Adrenal gland (tissue), 5 donors: ENCODE data around the gene RNF141.

Experiments used
- POLR2A ChIP-seq, 2 donors: fragments of 450-650 bp; IDR thresholded peaks; one replicate each; pipeline ENCODE4 v1.6.1; 2017; ENCODE audit warnings: antibody characterized with exemption in 2 of 2, mild to moderate bottlenecking in 2 of 2, moderate library complexity in 1 of 2
- TF ChIP-seq, protein P1 (sequence below), 6 experiments: fragments of 450-650 bp in 4 of 6; fragments of 200-600 bp in 2 of 6; sonication (generic) in 1 of 6; IDR thresholded peaks; 1 replicate in 5 of 6; 2 replicates in 1 of 6; pipeline versions ENCODE4 v1.5.1 to v1.8.0; 2016 to 2021; ENCODE audit warnings: antibody characterized with exemption in 6 of 6, mild to moderate bottlenecking in 2 of 6, moderate library complexity in 1 of 6
- donor health status: DM: no; HTN: no; CAD: no.

- no peak for TF ChIP-seq POLR2A (IDR thresholded peaks at IDR 0.05)
- TF ChIP-seq, protein P1, sequence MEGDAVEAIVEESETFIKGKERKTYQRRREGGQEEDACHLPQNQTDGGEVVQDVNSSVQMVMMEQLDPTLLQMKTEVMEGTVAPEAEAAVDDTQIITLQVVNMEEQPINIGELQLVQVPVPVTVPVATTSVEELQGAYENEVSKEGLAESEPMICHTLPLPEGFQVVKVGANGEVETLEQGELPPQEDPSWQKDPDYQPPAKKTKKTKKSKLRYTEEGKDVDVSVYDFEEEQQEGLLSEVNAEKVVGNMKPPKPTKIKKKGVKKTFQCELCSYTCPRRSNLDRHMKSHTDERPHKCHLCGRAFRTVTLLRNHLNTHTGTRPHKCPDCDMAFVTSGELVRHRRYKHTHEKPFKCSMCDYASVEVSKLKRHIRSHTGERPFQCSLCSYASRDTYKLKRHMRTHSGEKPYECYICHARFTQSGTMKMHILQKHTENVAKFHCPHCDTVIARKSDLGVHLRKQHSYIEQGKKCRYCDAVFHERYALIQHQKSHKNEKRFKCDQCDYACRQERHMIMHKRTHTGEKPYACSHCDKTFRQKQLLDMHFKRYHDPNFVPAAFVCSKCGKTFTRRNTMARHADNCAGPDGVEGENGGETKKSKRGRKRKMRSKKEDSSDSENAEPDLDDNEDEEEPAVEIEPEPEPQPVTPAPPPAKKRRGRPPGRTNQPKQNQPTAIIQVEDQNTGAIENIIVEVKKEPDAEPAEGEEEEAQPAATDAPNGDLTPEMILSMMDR (IDR thresholded peaks at IDR 0.05): no peak
Measured at GRCh38 chr11:10506008-10506370, 35.0 kb downstream of the RNF141 start.
